Fibroblast of peridontal ligament (primary cell): ENCODE data around the gene TOGARAM1.
"Not testable (repeated sequence)": the region's sequence is repeated elsewhere in the genome, so short reads cannot be mapped to it uniquely, and the experiment has no call there.

Experiments used
- DNase-seq: peaks from one replicate; pipeline ENCODE4 v3.0.0-alpha.2; 2010; ENCODE audit errors: extremely low read depth

The TOGARAM1 gene

GRCh38 chr14:45038865-45039264 is 76.9 kb downstream of the TOGARAM1 start:
- DNase-seq = no peak

GRCh38 chr14:45039390-45039789 is 77.4 kb downstream of the TOGARAM1 start:
- DNase-seq = no peak

GRCh38 chr14:45041641-45042040 is 79.7 kb downstream of the TOGARAM1 start:
- DNase-seq = no peak

GRCh38 chr14:45044638-45045037 is 82.6 kb downstream of the TOGARAM1 start:
- DNase-seq = no peak

- DNase-seq = no peak
Measured at GRCh38 chr14:45048385-45048784, 86.4 kb downstream of the TOGARAM1 start.

GRCh38 chr14:45051180-45051579 is 89.2 kb downstream of the TOGARAM1 start:
- DNase-seq = peak; percentile 17

- no peak for DNase-seq
Measured at GRCh38 chr14:45051896-45052295, 89.9 kb downstream of the TOGARAM1 start.

- DNase-seq = no peak
Measured at GRCh38 chr14:45057349-45057748, 95.4 kb downstream of the TOGARAM1 start.

- DNase-seq = no peak
Measured at GRCh38 chr14:45057881-45058364, 95.9 kb downstream of the TOGARAM1 start.

GRCh38 chr14:45060551-45060950 is 98.6 kb downstream of the TOGARAM1 start:
- DNase-seq = no peak

GRCh38 chr14:45065540-45065939 is 103.5 kb downstream of the TOGARAM1 start:
- DNase-seq = peak; percentile 29

- DNase-seq = no peak
Measured at GRCh38 chr14:45065956-45066355, 104.0 kb downstream of the TOGARAM1 start.

- DNase-seq = no peak
Measured at GRCh38 chr14:45066667-45067066, 104.7 kb downstream of the TOGARAM1 start.

- DNase-seq = no peak
Measured at GRCh38 chr14:45068396-45068795, 106.4 kb downstream of the TOGARAM1 start.

- DNase-seq = peak; percentile 4
Measured at GRCh38 chr14:45070215-45070614, 108.2 kb downstream of the TOGARAM1 start.

- no peak for DNase-seq
Measured at GRCh38 chr14:45072126-45072525, 110.1 kb downstream of the TOGARAM1 start.

- DNase-seq = no peak
Measured at GRCh38 chr14:45073231-45073879, 111.4 kb downstream of the TOGARAM1 start.

- DNase-seq = no peak
Measured at GRCh38 chr14:45078323-45078722, 116.3 kb downstream of the TOGARAM1 start.

- DNase-seq = not testable (repeated sequence)
Measured at GRCh38 chr14:45080416-45080968, 118.5 kb downstream of the TOGARAM1 start.

- not testable (repeated sequence) for DNase-seq
Measured at GRCh38 chr14:45081096-45081495, 119.1 kb downstream of the TOGARAM1 start.

GRCh38 chr14:45082420-45082819 is 120.4 kb downstream of the TOGARAM1 start:
- DNase-seq = no peak

GRCh38 chr14:45083617-45083975 is 121.6 kb downstream of the TOGARAM1 start:
- peak; percentile 8 for DNase-seq

- peak; percentile 83 for DNase-seq
Measured at GRCh38 chr14:45083976-45084722, 122.2 kb downstream of the TOGARAM1 start, which contains the start of gene PRPF39. PRPF39 (plus strand) TSS chr14:45084116; CDS start chr14:45095240, 11,124 bp downstream.
